ENCODE data around the gene RTL5. TPM values are rescaled to one million over a fixed set of nuclear protein-coding genes. Genes with fewer than 3 reads are reported as not detected.

RTL5 gene
- total and polyA plus RNA-seq, 2 experiments from 2014 or later, result 1.5 to 1.8 TPM

DNA sequence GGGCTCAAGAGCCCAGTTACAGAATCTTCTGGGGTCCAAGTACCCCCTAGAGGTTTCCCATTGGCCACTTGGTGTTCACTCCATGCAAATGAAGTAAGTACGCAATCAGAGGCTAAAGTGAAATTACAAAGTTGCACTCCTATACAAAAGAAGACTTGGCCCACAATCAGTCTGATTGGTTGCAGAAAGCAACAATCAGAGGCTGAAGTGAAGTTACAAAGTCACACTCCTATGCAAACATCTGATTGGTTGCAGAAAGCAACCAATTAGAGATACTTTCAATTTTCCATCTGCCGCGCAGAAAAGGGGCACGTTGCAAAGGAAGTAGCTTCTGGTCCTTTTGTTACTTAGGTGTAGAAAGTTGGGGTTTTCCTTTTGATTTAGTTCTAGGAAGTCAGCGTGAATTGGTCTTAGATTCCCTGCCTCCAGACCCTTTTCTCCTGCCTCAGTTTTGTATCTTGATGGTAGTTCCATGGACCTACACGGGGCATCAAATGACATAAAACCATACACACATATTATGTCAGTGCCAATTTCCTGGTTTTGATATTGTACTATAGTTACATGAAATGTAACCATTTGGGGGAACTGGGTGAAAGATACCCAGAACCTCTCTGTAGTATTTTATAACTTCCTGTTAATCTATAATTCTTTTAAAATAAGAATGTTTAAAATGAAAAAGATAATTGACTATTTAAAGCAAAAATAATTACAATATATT lies 37.5 kb upstream of the RTL5 start:
- DNase-seq, result peak; percentile 8
- no peaks in the 10 kb centered on the region for H3K4me1 ChIP-seq (ENCODE audit: insufficient read depth)
- WGBS, 2 experiments (ENCODE audit: low coverage in 1 of 2, low lambda C conversion rate in 2 of 2, missing lambda C conversion rate in 2 of 2), result 19 to 26% methylated on average over 6 of the region's 6 CpGs
- H4K20me1 ChIP-seq (ENCODE audit: insufficient read depth), result no peaks in the 10 kb centered on the region
- H3K79me2 ChIP-seq (ENCODE audit: insufficient read depth), result no peaks in the 10 kb centered on the region
- H3K9me2 ChIP-seq (ENCODE audit: insufficient read depth), result no peaks in the 10 kb centered on the region
- H3K4me3 ChIP-seq, result peak overlapping the region; percentile 51; the same call in 1 of the 2 replicates
- no peak overlapping the region for H3K9ac ChIP-seq
- H3F3A ChIP-seq (ENCODE audit: insufficient read depth), result no peaks in the 10 kb centered on the region
- TF ChIP-seq EZH2 (IDR thresholded peaks at IDR 0.05; ENCODE audit: insufficient read depth, poor library complexity, severe bottlenecking), result no peak
- H3K27ac ChIP-seq, result no peak overlapping the region
- peak overlapping the region; percentile 57 for H3K4me2 ChIP-seq (ENCODE audit: unreplicated experiment)
- in situ Hi-C loops (cut with MboI), result no loop called here
- H2AFZ ChIP-seq, result peak overlapping the region; percentile 74
- H3K36me3 ChIP-seq (ENCODE audit: low read depth), result no peaks in the 10 kb centered on the region
- H3K27me3 ChIP-seq (replicated peaks; ENCODE audit: insufficient read depth), result no peaks in the 10 kb centered on the region
- H3K9me3 ChIP-seq (ENCODE audit: low read depth), result no peaks in the 10 kb centered on the region

GRCh38 chrX:72165551-72165950 lies 33.8 kb upstream of the RTL5 start:
- no peak overlapping the region for H3K4me3 ChIP-seq
- DNase-seq, result no peak
- in situ Hi-C loops (cut with MboI), result no loop called here
- H3K4me2 ChIP-seq (ENCODE audit: unreplicated experiment), result no peak overlapping the region
- no peaks in the 10 kb centered on the region for H4K20me1 ChIP-seq (ENCODE audit: insufficient read depth)
- no peaks in the 10 kb centered on the region for H3F3A ChIP-seq (ENCODE audit: insufficient read depth)
- no peaks in the 10 kb centered on the region for H3K79me2 ChIP-seq (ENCODE audit: insufficient read depth)
- H2AFZ ChIP-seq, result no peak overlapping the region
- no peaks in the 10 kb centered on the region for H3K4me1 ChIP-seq (ENCODE audit: insufficient read depth)
- no peaks in the 10 kb centered on the region for H3K27me3 ChIP-seq (replicated peaks; ENCODE audit: insufficient read depth)
- H3K36me3 ChIP-seq (ENCODE audit: low read depth), result no peaks in the 10 kb centered on the region
- no peak overlapping the region for H3K9ac ChIP-seq
- TF ChIP-seq EZH2 (IDR thresholded peaks at IDR 0.05; ENCODE audit: insufficient read depth, poor library complexity, severe bottlenecking), result no peak
- TF ChIP-seq EZH2phosphoT487 (IDR thresholded peaks at IDR 0.05; ENCODE audit: insufficient read depth, low read depth), result no peak
- no peaks in the 10 kb centered on the region for H3K9me2 ChIP-seq (ENCODE audit: insufficient read depth)
- WGBS, 2 experiments (ENCODE audit: low coverage in 1 of 2, low lambda C conversion rate in 2 of 2, missing lambda C conversion rate in 2 of 2), result 30 to 35% methylated on average over 4 of the region's 4 CpGs
- no peak overlapping the region for H3K27ac ChIP-seq
- no peaks in the 10 kb centered on the region for H3K9me3 ChIP-seq (ENCODE audit: low read depth)

- 69% methylated on average over 10 of the region's 10 CpGs for WGBS, 2 experiments (ENCODE audit: low coverage in 1 of 2, low lambda C conversion rate in 2 of 2, missing lambda C conversion rate in 2 of 2)
- Histone ChIP-seq H2AFZ (no peak overlapping the region), H3K27me3 (replicated peaks; ENCODE audit: insufficient read depth) (no peaks in the 10 kb centered on the region), H3K27ac (no peak overlapping the region), H3K9me2 (ENCODE audit: insufficient read depth) (no peaks in the 10 kb centered on the region), H3K4me3 (no peak overlapping the region), H3K9ac (no peak overlapping the region), H4K20me1 (ENCODE audit: insufficient read depth) (no peaks in the 10 kb centered on the region), H3K9me3 (ENCODE audit: low read depth) (no peaks in the 10 kb centered on the region), H3K4me1 (ENCODE audit: insufficient read depth) (no peaks in the 10 kb centered on the region), H3F3A (ENCODE audit: insufficient read depth) (no peaks in the 10 kb centered on the region), H3K79me2 (ENCODE audit: insufficient read depth) (no peaks in the 10 kb centered on the region), H3K36me3 (ENCODE audit: low read depth) (no peaks in the 10 kb centered on the region), H3K4me2 (ENCODE audit: unreplicated experiment) (no peak overlapping the region)
- in situ Hi-C loops (cut with MboI), result no loop called here
- DNase-seq, result no peak
- TF ChIP-seq EZH2 (IDR thresholded peaks at IDR 0.05; ENCODE audit: insufficient read depth, poor library complexity, severe bottlenecking) (no peak), EZH2phosphoT487 (IDR thresholded peaks at IDR 0.05; ENCODE audit: insufficient read depth, low read depth) (no peak)
Measured at GRCh38 chrX:72159769-72160168, 28.1 kb upstream of the RTL5 start.

DNA sequence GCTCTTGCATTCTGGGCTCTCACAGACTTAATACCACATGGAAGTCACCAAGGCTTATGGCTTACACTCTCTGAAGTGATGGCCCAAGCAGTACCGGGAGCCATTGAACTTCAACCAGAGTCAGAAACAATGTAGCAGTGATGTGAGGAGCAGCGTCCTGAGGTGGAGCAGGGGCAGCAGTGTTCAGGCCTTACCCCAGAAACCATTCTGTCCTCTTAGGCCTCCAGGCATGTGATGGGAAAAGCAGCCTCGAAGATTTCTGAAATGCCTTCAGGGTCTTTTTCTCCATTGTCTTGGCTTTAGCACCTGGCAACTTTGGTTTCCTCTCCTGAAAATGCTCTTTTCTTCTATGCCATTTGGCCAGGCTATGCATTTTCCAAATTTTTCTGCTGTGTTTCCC lies 27.1 kb upstream of the RTL5 start:
- Histone ChIP-seq H3K4me2 (ENCODE audit: unreplicated experiment) (no peak overlapping the region), H3K9ac (no peak overlapping the region), H3K79me2 (ENCODE audit: insufficient read depth) (no peaks in the 10 kb centered on the region), H3K9me2 (ENCODE audit: insufficient read depth) (no peaks in the 10 kb centered on the region), H4K20me1 (ENCODE audit: insufficient read depth) (no peaks in the 10 kb centered on the region), H3K27ac (no peak overlapping the region), H3K4me1 (ENCODE audit: insufficient read depth) (no peaks in the 10 kb centered on the region), H3F3A (ENCODE audit: insufficient read depth) (no peaks in the 10 kb centered on the region), H3K27me3 (replicated peaks; ENCODE audit: insufficient read depth) (no peaks in the 10 kb centered on the region), H3K4me3 (no peak overlapping the region), H2AFZ (no peak overlapping the region), H3K36me3 (ENCODE audit: low read depth) (no peaks in the 10 kb centered on the region), H3K9me3 (ENCODE audit: low read depth) (no peaks in the 10 kb centered on the region)
- DNase-seq, result no peak
- in situ Hi-C loops (cut with MboI), result no loop called here
- WGBS, 2 experiments (ENCODE audit: low coverage in 1 of 2, low lambda C conversion rate in 2 of 2, missing lambda C conversion rate in 2 of 2), result 77 to 95% methylated on average over 2 to 3 of the region's 3 CpGs
- TF ChIP-seq EZH2 (IDR thresholded peaks at IDR 0.05; ENCODE audit: insufficient read depth, poor library complexity, severe bottlenecking) (no peak), EZH2phosphoT487 (IDR thresholded peaks at IDR 0.05; ENCODE audit: insufficient read depth, low read depth) (no peak)
